ENCODE results near the gene FHAD1.

The FHAD1 gene

GRCh38 chr1:15326691-15327588 is 79.9 kb downstream of the FHAD1 start:
- Histone ChIP-seq H3K36me3 (ENCODE audit: control insufficient read depth, insufficient read depth, low read length) (no peaks in the 10 kb centered on the region), H3K27ac (ENCODE audit: low read length) (no peak overlapping the region), H3K4me1 (ENCODE audit: control insufficient read depth, insufficient read depth, low read length) (no peaks in the 10 kb centered on the region), H3K9me3 (ENCODE audit: control insufficient read depth, insufficient read depth, low read length) (no peaks in the 10 kb centered on the region), H3K27me3 (ENCODE audit: control insufficient read depth, insufficient read depth, low read length) (no peaks in the 10 kb centered on the region), H3K4me3 (ENCODE audit: low read length) (no peak overlapping the region)
- WGBS (ENCODE audit: insufficient coverage, insufficient read length) = no CpG with 5 or more reads among the region's 30 CpGs
- no peak for DNase-seq (ENCODE audit: low read depth, low spot score)

GRCh38 chr1:15328351-15329103 is 81.5 kb downstream of the FHAD1 start:
- no CpG with 5 or more reads among the region's 18 CpGs for WGBS (ENCODE audit: insufficient coverage, insufficient read length)
- DNase-seq (ENCODE audit: low read depth, low spot score) = no peak
- no peak overlapping the region for H3K27ac ChIP-seq (ENCODE audit: low read length)
- H3K36me3 ChIP-seq (ENCODE audit: control insufficient read depth, insufficient read depth, low read length) = no peaks in the 10 kb centered on the region
- H3K4me3 ChIP-seq (ENCODE audit: low read length) = no peak overlapping the region
- H3K9me3 ChIP-seq (ENCODE audit: control insufficient read depth, insufficient read depth, low read length) = no peaks in the 10 kb centered on the region
- no peaks in the 10 kb centered on the region for H3K27me3 ChIP-seq (ENCODE audit: control insufficient read depth, insufficient read depth, low read length)
- H3K4me1 ChIP-seq (ENCODE audit: control insufficient read depth, insufficient read depth, low read length) = no peaks in the 10 kb centered on the region

GRCh38 chr1:15329104-15329820 is 82.2 kb downstream of the FHAD1 start:
- no peaks in the 10 kb centered on the region for H3K9me3 ChIP-seq (ENCODE audit: control insufficient read depth, insufficient read depth, low read length)
- H3K27ac ChIP-seq (ENCODE audit: low read length) = no peak overlapping the region
- DNase-seq (ENCODE audit: low read depth, low spot score) = no peak
- H3K36me3 ChIP-seq (ENCODE audit: control insufficient read depth, insufficient read depth, low read length) = no peaks in the 10 kb centered on the region
- H3K4me3 ChIP-seq (ENCODE audit: low read length) = no peak overlapping the region
- H3K4me1 ChIP-seq (ENCODE audit: control insufficient read depth, insufficient read depth, low read length) = no peaks in the 10 kb centered on the region
- no CpG with 5 or more reads among the region's 21 CpGs for WGBS (ENCODE audit: insufficient coverage, insufficient read length)
- H3K27me3 ChIP-seq (ENCODE audit: control insufficient read depth, insufficient read depth, low read length) = no peaks in the 10 kb centered on the region

GRCh38 chr1:15330028-15330427 is 83.0 kb downstream of the FHAD1 start:
- no CpG with 5 or more reads among the region's 8 CpGs for WGBS (ENCODE audit: insufficient coverage, insufficient read length)
- H3K27me3 ChIP-seq (ENCODE audit: control insufficient read depth, insufficient read depth, low read length) = no peaks in the 10 kb centered on the region
- no peak overlapping the region for H3K4me3 ChIP-seq (ENCODE audit: low read length)
- H3K9me3 ChIP-seq (ENCODE audit: control insufficient read depth, insufficient read depth, low read length) = no peaks in the 10 kb centered on the region
- H3K4me1 ChIP-seq (ENCODE audit: control insufficient read depth, insufficient read depth, low read length) = no peaks in the 10 kb centered on the region
- no peaks in the 10 kb centered on the region for H3K36me3 ChIP-seq (ENCODE audit: control insufficient read depth, insufficient read depth, low read length)
- no peak overlapping the region for H3K27ac ChIP-seq (ENCODE audit: low read length)
- no peak for DNase-seq (ENCODE audit: low read depth, low spot score)

- 100% methylated on average over 2 of the region's 5 CpGs for WGBS (ENCODE audit: insufficient coverage, insufficient read length)
These were observed 84.2 kb downstream of the FHAD1 start for GRCh38 chr1:15331180-15331579.

GRCh38 chr1:15331734-15332133 is 84.7 kb downstream of the FHAD1 start:
- no peak overlapping the region for H3K4me3 ChIP-seq (ENCODE audit: low read length)
- WGBS (ENCODE audit: insufficient coverage, insufficient read length) = no CpG with 5 or more reads among the region's 2 CpGs
- DNase-seq (ENCODE audit: low read depth, low spot score) = no peak
- H3K4me1 ChIP-seq (ENCODE audit: control insufficient read depth, insufficient read depth, low read length) = no peaks in the 10 kb centered on the region
- no peaks in the 10 kb centered on the region for H3K9me3 ChIP-seq (ENCODE audit: control insufficient read depth, insufficient read depth, low read length)
- H3K27me3 ChIP-seq (ENCODE audit: control insufficient read depth, insufficient read depth, low read length) = no peaks in the 10 kb centered on the region
- H3K27ac ChIP-seq (ENCODE audit: low read length) = no peak overlapping the region
- H3K36me3 ChIP-seq (ENCODE audit: control insufficient read depth, insufficient read depth, low read length) = no peaks in the 10 kb centered on the region

More at GRCh38 chr1:15331180-15331579, 84.2 kb downstream of the FHAD1 start:
- H3K27ac ChIP-seq (ENCODE audit: low read length) = no peak overlapping the region
- H3K4me3 ChIP-seq (ENCODE audit: low read length) = no peak overlapping the region
- no peaks in the 10 kb centered on the region for H3K27me3 ChIP-seq (ENCODE audit: control insufficient read depth, insufficient read depth, low read length)
- no peaks in the 10 kb centered on the region for H3K36me3 ChIP-seq (ENCODE audit: control insufficient read depth, insufficient read depth, low read length)
- H3K4me1 ChIP-seq (ENCODE audit: control insufficient read depth, insufficient read depth, low read length) = no peaks in the 10 kb centered on the region
- no peak for DNase-seq (ENCODE audit: low read depth, low spot score)
- no peaks in the 10 kb centered on the region for H3K9me3 ChIP-seq (ENCODE audit: control insufficient read depth, insufficient read depth, low read length)

GRCh38 chr1:15332525-15332924 is 85.5 kb downstream of the FHAD1 start:
- no peaks in the 10 kb centered on the region for H3K4me1 ChIP-seq (ENCODE audit: control insufficient read depth, insufficient read depth, low read length)
- no peak for DNase-seq (ENCODE audit: low read depth, low spot score)
- no peak overlapping the region for H3K4me3 ChIP-seq (ENCODE audit: low read length)
- no peaks in the 10 kb centered on the region for H3K36me3 ChIP-seq (ENCODE audit: control insufficient read depth, insufficient read depth, low read length)
- no peak overlapping the region for H3K27ac ChIP-seq (ENCODE audit: low read length)
- WGBS (ENCODE audit: insufficient coverage, insufficient read length) = no CpG with 5 or more reads among the region's 4 CpGs
- H3K27me3 ChIP-seq (ENCODE audit: control insufficient read depth, insufficient read depth, low read length) = no peaks in the 10 kb centered on the region
- H3K9me3 ChIP-seq (ENCODE audit: control insufficient read depth, insufficient read depth, low read length) = no peaks in the 10 kb centered on the region

- Histone ChIP-seq H3K27ac (ENCODE audit: low read length) (no peak overlapping the region), H3K4me1 (ENCODE audit: control insufficient read depth, insufficient read depth, low read length) (no peaks in the 10 kb centered on the region), H3K4me3 (ENCODE audit: low read length) (no peak overlapping the region), H3K9me3 (ENCODE audit: control insufficient read depth, insufficient read depth, low read length) (no peaks in the 10 kb centered on the region), H3K36me3 (ENCODE audit: control insufficient read depth, insufficient read depth, low read length) (no peaks in the 10 kb centered on the region), H3K27me3 (ENCODE audit: control insufficient read depth, insufficient read depth, low read length) (no peaks in the 10 kb centered on the region)
- DNase-seq (ENCODE audit: low read depth, low spot score) = no peak
- 100% methylated on average over 1 of the region's 11 CpGs for WGBS (ENCODE audit: insufficient coverage, insufficient read length)
These were observed 86.1 kb downstream of the FHAD1 start for GRCh38 chr1:15332952-15333715.

GRCh38 chr1:15334995-15335394 is 88.0 kb downstream of the FHAD1 start:
- H3K27ac ChIP-seq (ENCODE audit: low read length) = no peak overlapping the region
- no peaks in the 10 kb centered on the region for H3K36me3 ChIP-seq (ENCODE audit: control insufficient read depth, insufficient read depth, low read length)
- H3K27me3 ChIP-seq (ENCODE audit: control insufficient read depth, insufficient read depth, low read length) = no peaks in the 10 kb centered on the region
- no peaks in the 10 kb centered on the region for H3K4me1 ChIP-seq (ENCODE audit: control insufficient read depth, insufficient read depth, low read length)
- DNase-seq (ENCODE audit: low read depth, low spot score) = no peak
- no peak overlapping the region for H3K4me3 ChIP-seq (ENCODE audit: low read length)
- H3K9me3 ChIP-seq (ENCODE audit: control insufficient read depth, insufficient read depth, low read length) = no peaks in the 10 kb centered on the region
- no CpG with 5 or more reads among the region's 10 CpGs for WGBS (ENCODE audit: insufficient coverage, insufficient read length)

- Histone ChIP-seq H3K27ac (ENCODE audit: low read length) (no peak overlapping the region), H3K4me3 (ENCODE audit: low read length) (no peak overlapping the region), H3K4me1 (ENCODE audit: control insufficient read depth, insufficient read depth, low read length) (no peaks in the 10 kb centered on the region), H3K36me3 (ENCODE audit: control insufficient read depth, insufficient read depth, low read length) (no peaks in the 10 kb centered on the region), H3K9me3 (ENCODE audit: control insufficient read depth, insufficient read depth, low read length) (no peaks in the 10 kb centered on the region), H3K27me3 (ENCODE audit: control insufficient read depth, insufficient read depth, low read length) (no peaks in the 10 kb centered on the region)
- no CpG with 5 or more reads among the region's 7 CpGs for WGBS (ENCODE audit: insufficient coverage, insufficient read length)
- DNase-seq (ENCODE audit: low read depth, low spot score) = no peak
These were observed 89.8 kb downstream of the FHAD1 start for GRCh38 chr1:15336866-15337265.

Data from iPS DF 6.9 (cell line).